Fibroblast of villous mesenchyme (primary cell): ENCODE data around the gene DLX4. TPM values are rescaled to one million over a fixed set of nuclear protein-coding genes. Genes with fewer than 3 reads are reported as not detected.

Experiments used
- DNase-seq: peaks from one replicate; pipeline ENCODE4 v3.0.0-alpha.2; 2010; ENCODE audit warnings: low read depth
- H3K4me3 ChIP-seq: 2 replicates; pipeline ENCODE4 v1.5.1; 2011; ENCODE audit warnings: low read depth, mild to moderate bottlenecking, low read length
- CTCF ChIP-seq: IDR thresholded peaks from 2 replicates; pipeline ENCODE4 v1.5.1; 2012; ENCODE audit warnings: low read depth, mild to moderate bottlenecking, low read length; ENCODE audit not compliant: insufficient read depth
- total RNA-seq: library from RNA; depleted of rRNA; stranded (reverse); fragments of >200 nt; gene quantifications from 2 replicates; pipeline ENCODE4 v1.2.3, GENCODE V29; 2012

The DLX4 gene
- total RNA-seq, 1 donor = not detected

- no peak overlapping the region for H3K4me3 ChIP-seq
- no peak for TF ChIP-seq CTCF
- no peak for DNase-seq
Observed at GRCh38 chr17:49998836-49999511, 30.0 kb downstream of the DLX4 start.

- DNase-seq = no peak
- no peak for TF ChIP-seq CTCF
- H3K4me3 ChIP-seq = no peak overlapping the region
Observed at GRCh38 chr17:50003911-50004310, 34.9 kb downstream of the DLX4 start.

- no peak overlapping the region for H3K4me3 ChIP-seq
- TF ChIP-seq CTCF = no peak
- DNase-seq = no peak
Observed at GRCh38 chr17:50009282-50009681, 40.3 kb downstream of the DLX4 start.

GRCh38 chr17:50013079-50013478, 44.1 kb downstream of the DLX4 start:
- no peak for TF ChIP-seq CTCF
- DNase-seq = no peak
- H3K4me3 ChIP-seq = no peak overlapping the region

GRCh38 chr17:50014471-50015088, 45.6 kb downstream of the DLX4 start:
- no peak for TF ChIP-seq CTCF
- no peak overlapping the region for H3K4me3 ChIP-seq
- no peak for DNase-seq

- DNase-seq = no peak
- no peak for TF ChIP-seq CTCF
- H3K4me3 ChIP-seq = no peak overlapping the region
Observed at GRCh38 chr17:50015146-50015545, 46.2 kb downstream of the DLX4 start.

- DNase-seq = no peak
- H3K4me3 ChIP-seq = no peak overlapping the region
Observed at GRCh38 chr17:50018909-50019308, 49.9 kb downstream of the DLX4 start.

More at GRCh38 chr17:50018909-50019308, 49.9 kb downstream of the DLX4 start:
- no peak for TF ChIP-seq CTCF
